ENCODE results near the gene PGP.

PGP gene

GRCh38 chr16:2229632-2230250, 15.1 kb upstream of the PGP start:
- H3K36me3 ChIP-seq (ENCODE audit: control insufficient read depth, insufficient read depth, low read length), result peaks cover 53% of the 10 kb centered on the region
- H3K27me3 ChIP-seq (ENCODE audit: control insufficient read depth, insufficient read depth, low read length), result no peaks in the 10 kb centered on the region
- no peaks in the 10 kb centered on the region for H3K9me3 ChIP-seq (ENCODE audit: control insufficient read depth, insufficient read depth, low read length)
- H3K9ac ChIP-seq (ENCODE audit: low read depth, low read length), result no peak overlapping the region
- no peak overlapping the region for H3K4me3 ChIP-seq (ENCODE audit: low read depth, low read length)
- no peaks in the 10 kb centered on the region for H3K4me1 ChIP-seq (ENCODE audit: control insufficient read depth, insufficient read depth, low read length)

DNA sequence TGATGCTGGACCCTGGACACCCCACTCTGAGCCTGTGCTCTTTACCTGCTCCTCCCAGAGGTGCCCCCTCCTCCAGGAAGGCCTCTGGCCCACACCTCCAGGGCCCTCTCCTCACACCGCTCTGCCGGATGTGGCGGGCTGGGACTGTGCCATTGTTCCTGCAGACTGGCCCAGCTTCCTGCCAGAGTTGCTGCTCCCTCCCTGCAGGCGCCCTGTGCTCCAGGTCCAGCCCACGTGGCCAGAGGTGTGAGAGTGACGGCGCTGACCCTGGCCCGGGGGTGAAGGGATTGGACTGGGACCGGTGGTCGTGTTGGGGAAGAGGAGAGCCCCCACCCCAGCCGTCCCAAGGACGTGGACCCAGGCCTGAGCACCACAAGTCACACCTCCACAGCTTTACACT, 14.5 kb upstream of the PGP start:
- no peak overlapping the region for H3K4me3 ChIP-seq (ENCODE audit: low read depth, low read length)
- H3K9ac ChIP-seq (ENCODE audit: low read depth, low read length), result no peak overlapping the region
- H3K36me3 ChIP-seq (ENCODE audit: control insufficient read depth, insufficient read depth, low read length), result peaks cover 50% of the 10 kb centered on the region
- no peaks in the 10 kb centered on the region for H3K9me3 ChIP-seq (ENCODE audit: control insufficient read depth, insufficient read depth, low read length)
- H3K4me1 ChIP-seq (ENCODE audit: control insufficient read depth, insufficient read depth, low read length), result no peaks in the 10 kb centered on the region
- no peaks in the 10 kb centered on the region for H3K27me3 ChIP-seq (ENCODE audit: control insufficient read depth, insufficient read depth, low read length)

GRCh38 chr16:2228161-2228824, 13.7 kb upstream of the PGP start:
- H3K9ac ChIP-seq (ENCODE audit: low read depth, low read length), result no peak overlapping the region
- no peak overlapping the region for H3K4me3 ChIP-seq (ENCODE audit: low read depth, low read length)
- no peaks in the 10 kb centered on the region for H3K4me1 ChIP-seq (ENCODE audit: control insufficient read depth, insufficient read depth, low read length)
- H3K9me3 ChIP-seq (ENCODE audit: control insufficient read depth, insufficient read depth, low read length), result no peaks in the 10 kb centered on the region
- no peaks in the 10 kb centered on the region for H3K27me3 ChIP-seq (ENCODE audit: control insufficient read depth, insufficient read depth, low read length)
- peaks cover 46% of the 10 kb centered on the region for H3K36me3 ChIP-seq (ENCODE audit: control insufficient read depth, insufficient read depth, low read length)

DNA sequence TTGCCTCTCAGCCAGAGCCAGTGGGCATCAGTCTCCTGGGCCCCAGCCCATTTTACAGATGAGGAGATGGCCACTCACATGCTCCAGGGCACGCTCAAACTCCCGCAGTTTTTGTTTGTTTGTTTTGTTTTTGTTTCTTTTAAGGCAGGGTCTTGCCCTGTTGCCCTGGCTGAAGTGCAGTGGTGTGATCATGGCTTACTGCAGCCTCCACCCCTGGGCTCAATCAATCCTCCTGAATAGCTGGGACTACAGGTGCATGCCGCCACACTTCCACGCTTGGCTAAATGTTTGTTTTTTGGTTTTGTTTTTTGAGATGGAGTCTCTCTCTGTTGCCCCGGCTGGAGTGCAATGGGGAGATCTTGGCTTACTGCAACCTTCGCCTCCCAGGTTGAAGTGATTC, 12.3 kb upstream of the PGP start:
- H3K9ac ChIP-seq (ENCODE audit: low read depth, low read length), result no peak overlapping the region
- peaks cover 34% of the 10 kb centered on the region for H3K36me3 ChIP-seq (ENCODE audit: control insufficient read depth, insufficient read depth, low read length)
- H3K9me3 ChIP-seq (ENCODE audit: control insufficient read depth, insufficient read depth, low read length), result no peaks in the 10 kb centered on the region
- no peaks in the 10 kb centered on the region for H3K4me1 ChIP-seq (ENCODE audit: control insufficient read depth, insufficient read depth, low read length)
- no peak overlapping the region for H3K4me3 ChIP-seq (ENCODE audit: low read depth, low read length)
- no peaks in the 10 kb centered on the region for H3K27me3 ChIP-seq (ENCODE audit: control insufficient read depth, insufficient read depth, low read length)

- Histone ChIP-seq H3K4me1 (ENCODE audit: control insufficient read depth, insufficient read depth, low read length) (no peaks in the 10 kb centered on the region), H3K9me3 (ENCODE audit: control insufficient read depth, insufficient read depth, low read length) (no peaks in the 10 kb centered on the region), H3K36me3 (ENCODE audit: control insufficient read depth, insufficient read depth, low read length) (peaks cover 28% of the 10 kb centered on the region), H3K27me3 (ENCODE audit: control insufficient read depth, insufficient read depth, low read length) (no peaks in the 10 kb centered on the region), H3K9ac (ENCODE audit: low read depth, low read length) (no peak overlapping the region), H3K4me3 (ENCODE audit: low read depth, low read length) (no peak overlapping the region)
These were observed 11.7 kb upstream of the PGP start for GRCh38 chr16:2226245-2226793.

GRCh38 chr16:2223942-2224486, 9.4 kb upstream of the PGP start:
- H3K9ac ChIP-seq (ENCODE audit: low read depth, low read length), result peak overlapping the region; percentile 87
- peaks cover 14% of the 10 kb centered on the region for H3K36me3 ChIP-seq (ENCODE audit: control insufficient read depth, insufficient read depth, low read length)
- no peaks in the 10 kb centered on the region for H3K4me1 ChIP-seq (ENCODE audit: control insufficient read depth, insufficient read depth, low read length)
- H3K27me3 ChIP-seq (ENCODE audit: control insufficient read depth, insufficient read depth, low read length), result no peaks in the 10 kb centered on the region
- H3K4me3 ChIP-seq (ENCODE audit: low read depth, low read length), result peak overlapping the region; percentile 87
- no peaks in the 10 kb centered on the region for H3K9me3 ChIP-seq (ENCODE audit: control insufficient read depth, insufficient read depth, low read length)

GRCh38 chr16:2223221-2223941, 8.7 kb upstream of the PGP start, which contains the start of gene E4F1:
TSS of gene E4F1 (plus strand) at chr16:2223591. CDS start at chr16:2223614, 23 bp downstream.
- peak within 1 kb of the TSS; percentile 87 for H3K4me3 ChIP-seq (ENCODE audit: low read depth, low read length)
- H3K27me3 ChIP-seq (ENCODE audit: control insufficient read depth, insufficient read depth, low read length), result no peaks in the 10 kb centered on the region
- peaks cover 8% of the 10 kb centered on the region for H3K36me3 ChIP-seq (ENCODE audit: control insufficient read depth, insufficient read depth, low read length)
- peak within 1 kb of the TSS; percentile 87 for H3K9ac ChIP-seq (ENCODE audit: low read depth, low read length)
- no peaks in the 10 kb centered on the region for H3K9me3 ChIP-seq (ENCODE audit: control insufficient read depth, insufficient read depth, low read length)
- H3K4me1 ChIP-seq (ENCODE audit: control insufficient read depth, insufficient read depth, low read length), result no peaks in the 10 kb centered on the region

GRCh38 chr16:2216330-2216729, 1.7 kb upstream of the PGP start:
- Histone ChIP-seq H3K9me3 (ENCODE audit: control insufficient read depth, insufficient read depth, low read length) (no peaks in the 10 kb centered on the region), H3K36me3 (ENCODE audit: control insufficient read depth, insufficient read depth, low read length) (peaks cover 11% of the 10 kb centered on the region), H3K9ac (ENCODE audit: low read depth, low read length) (no peak overlapping the region), H3K4me3 (ENCODE audit: low read depth, low read length) (no peak overlapping the region), H3K4me1 (ENCODE audit: control insufficient read depth, insufficient read depth, low read length) (no peaks in the 10 kb centered on the region), H3K27me3 (ENCODE audit: control insufficient read depth, insufficient read depth, low read length) (no peaks in the 10 kb centered on the region)

GRCh38 chr16:2213817-2214718, 572 bp downstream of the PGP start:
- Histone ChIP-seq H3K36me3 (ENCODE audit: control insufficient read depth, insufficient read depth, low read length) (peaks cover 20% of the 10 kb centered on the region), H3K4me3 (ENCODE audit: low read depth, low read length) (peak overlapping the region; percentile 75), H3K4me1 (ENCODE audit: control insufficient read depth, insufficient read depth, low read length) (no peaks in the 10 kb centered on the region), H3K9ac (ENCODE audit: low read depth, low read length) (peak overlapping the region; percentile 60), H3K9me3 (ENCODE audit: control insufficient read depth, insufficient read depth, low read length) (no peaks in the 10 kb centered on the region), H3K27me3 (ENCODE audit: control insufficient read depth, insufficient read depth, low read length) (no peaks in the 10 kb centered on the region)

DNA sequence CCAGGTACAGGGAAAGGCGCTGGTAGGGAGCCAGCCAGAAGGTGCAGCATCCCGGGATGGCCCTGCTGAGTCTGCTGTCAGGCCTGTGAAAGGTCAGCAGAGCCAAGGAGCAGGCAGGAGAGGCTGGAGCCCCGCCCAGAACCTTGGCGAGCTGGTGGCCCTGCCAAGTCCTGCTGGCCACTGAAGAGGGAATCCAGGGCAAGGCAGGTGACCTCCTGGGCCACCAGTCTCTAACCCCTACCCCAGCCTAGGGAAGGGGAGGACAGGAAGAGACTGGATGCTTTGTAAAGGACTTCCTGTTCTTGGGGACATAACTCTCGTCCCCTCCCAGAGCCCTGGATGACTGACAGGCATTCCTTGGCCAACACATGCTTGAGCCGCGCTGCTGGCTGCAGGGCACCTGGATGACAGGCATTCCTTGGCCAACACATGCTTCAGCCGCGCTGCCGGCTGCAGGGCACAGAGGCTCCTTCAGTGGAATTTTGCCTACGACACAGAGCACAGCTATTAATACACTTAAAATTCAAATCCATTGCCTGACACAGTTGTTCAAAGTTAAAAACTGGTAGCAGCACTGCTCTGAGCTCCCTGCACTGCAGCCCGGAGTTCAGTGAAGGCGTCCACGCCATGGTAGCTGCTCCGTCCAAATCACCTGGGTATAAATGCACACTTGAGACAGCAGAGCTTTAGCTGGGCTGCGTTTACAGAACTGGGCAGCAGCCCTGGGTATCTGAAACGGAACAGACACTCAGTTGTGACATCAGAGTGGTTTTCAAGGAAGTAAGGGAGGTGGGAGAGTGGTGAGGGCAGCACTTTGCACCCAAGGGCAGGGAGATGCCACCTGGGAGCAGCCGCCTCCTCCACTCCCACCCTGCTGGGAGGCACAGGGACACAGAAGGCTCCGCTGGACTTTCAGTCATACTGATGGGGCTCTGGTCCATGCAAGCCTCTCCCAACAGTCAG, 2.0 kb downstream of the PGP start:
- no peaks in the 10 kb centered on the region for H3K4me1 ChIP-seq (ENCODE audit: control insufficient read depth, insufficient read depth, low read length)
- H3K9me3 ChIP-seq (ENCODE audit: control insufficient read depth, insufficient read depth, low read length), result no peaks in the 10 kb centered on the region
- peak overlapping the region; percentile 12 for H3K9ac ChIP-seq (ENCODE audit: low read depth, low read length)
- H3K36me3 ChIP-seq (ENCODE audit: control insufficient read depth, insufficient read depth, low read length), result peaks cover 34% of the 10 kb centered on the region
- no peaks in the 10 kb centered on the region for H3K27me3 ChIP-seq (ENCODE audit: control insufficient read depth, insufficient read depth, low read length)
- peak overlapping the region; percentile 75 for H3K4me3 ChIP-seq (ENCODE audit: low read depth, low read length)

All from iPS-15b (cell line).